Stimulated activated CD8-positive, alpha-beta memory T cell treated with anti-CD3 and anti-CD28 coated beads, Interleukin-2, amount 100 ng/mL, for 48 hours (primary cell): ENCODE data around the gene OGFRL1.
"Not testable (repeated sequence)": the region's sequence is repeated elsewhere in the genome, so short reads cannot be mapped to it uniquely, and the experiment has no call there.

ENCODE experiments used
- DNase-seq, 2 donors: peaks; one replicate each; pipeline ENCODE4 v3.0.0-alpha.2; 2020; ENCODE audit warnings: low read depth in 2 of 2

The OGFRL1 gene

DNA sequence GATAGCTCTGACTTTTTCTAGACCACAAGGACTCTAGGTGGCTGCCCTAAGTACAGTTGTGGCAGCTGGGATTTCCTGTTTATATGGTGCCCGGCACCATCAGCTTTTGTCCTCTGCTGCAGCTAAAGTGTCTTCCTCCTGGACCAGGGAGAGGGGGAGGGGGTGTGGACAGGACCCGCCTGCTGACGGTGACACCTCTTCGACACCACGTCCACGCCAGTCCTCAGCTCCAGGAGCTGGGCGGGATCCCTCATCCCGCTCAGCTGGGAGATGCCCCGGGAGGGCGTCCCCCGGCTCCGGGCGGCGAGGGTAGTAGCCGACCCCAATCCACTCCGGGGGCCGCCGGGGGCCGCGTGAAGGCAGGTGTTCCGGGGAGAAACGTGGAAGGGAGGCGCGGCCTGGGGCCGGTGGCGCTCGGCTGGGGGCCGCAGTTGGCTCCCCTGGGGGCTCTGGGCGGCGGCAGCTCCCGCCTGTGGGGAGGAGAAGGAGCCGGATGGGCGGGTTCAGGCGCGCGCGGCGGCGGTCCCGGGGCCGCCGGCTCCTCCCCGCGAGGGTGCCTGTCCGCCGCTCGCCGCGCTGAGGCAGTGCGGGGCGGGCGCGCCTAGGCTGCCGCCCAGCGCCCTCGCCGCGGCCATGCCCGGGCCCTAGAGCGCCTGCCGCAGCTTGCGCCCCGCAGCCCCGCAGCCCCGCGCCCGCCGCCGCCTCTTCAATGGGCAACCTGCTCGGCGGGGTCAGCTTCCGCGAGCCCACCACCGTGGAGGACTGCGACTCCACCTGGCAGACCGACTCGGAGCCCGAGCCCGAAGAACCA lies at the start of gene OGFRL1:
OGFRL1 (plus strand) TSS at position 584 of the 811 bp plus-strand sequence; CDS start at position 710, 126 bp downstream.
- peak; percentile 42 to 53 for DNase-seq

DNA sequence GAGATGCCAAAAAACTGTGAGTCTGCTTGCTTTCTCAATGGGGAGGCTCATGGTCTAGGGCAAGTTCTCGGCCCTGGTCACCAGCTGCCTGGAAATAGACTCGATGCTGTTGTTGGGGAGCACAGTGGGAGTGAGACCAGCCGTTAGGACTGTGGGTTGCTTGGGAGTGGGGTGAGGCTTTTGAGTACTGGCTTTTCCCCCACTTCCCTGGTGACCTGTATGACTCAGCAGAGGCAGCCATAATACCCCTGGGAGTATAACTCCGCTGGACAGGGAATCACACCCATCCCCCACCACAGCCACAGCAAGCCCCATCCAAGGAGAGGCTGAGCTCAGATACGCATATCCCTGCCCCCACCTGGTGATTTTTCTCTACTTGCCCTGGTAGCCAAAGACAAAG lies 48.9 kb upstream of the OGFRL1 start:
- DNase-seq, result no peak

DNA sequence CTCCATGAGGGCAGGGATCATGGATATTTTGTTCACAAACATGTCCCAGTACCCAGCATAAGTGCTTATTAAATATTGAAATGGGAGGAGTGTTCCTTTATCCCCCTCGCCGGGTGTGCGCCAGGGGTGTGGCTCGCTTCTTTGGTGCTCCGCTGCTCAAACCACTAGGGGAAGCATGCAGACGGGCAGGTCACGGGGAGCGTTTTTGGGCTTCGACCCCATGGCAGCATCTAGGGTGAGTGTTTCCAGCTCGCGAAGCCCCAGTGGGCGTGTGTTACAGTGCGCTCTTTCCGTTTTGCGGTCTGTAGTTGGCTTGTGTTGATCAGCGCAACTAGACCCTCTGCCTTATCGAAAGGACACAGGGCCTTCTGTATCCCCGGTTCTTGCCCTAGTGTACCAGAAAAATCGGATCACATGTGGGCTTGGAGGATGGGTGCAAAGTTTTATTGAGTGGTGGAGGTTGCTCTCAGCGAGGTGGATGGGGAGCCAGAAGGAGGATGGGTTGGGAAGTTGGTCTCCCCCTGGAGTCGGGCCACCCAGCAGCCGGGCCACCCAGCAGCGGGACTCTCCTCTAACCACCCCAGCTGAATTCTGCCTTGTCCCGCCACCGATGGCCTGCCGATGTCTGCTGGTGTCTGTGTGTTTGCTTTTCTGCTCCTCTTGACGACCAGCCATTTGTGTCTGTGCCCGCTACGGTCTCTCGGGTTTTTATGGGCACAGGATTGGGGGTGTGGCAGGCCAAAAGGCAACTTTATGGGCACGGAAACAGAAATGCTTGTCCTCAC lies 43.2 kb upstream of the OGFRL1 start:
- DNase-seq, result no peak

DNA sequence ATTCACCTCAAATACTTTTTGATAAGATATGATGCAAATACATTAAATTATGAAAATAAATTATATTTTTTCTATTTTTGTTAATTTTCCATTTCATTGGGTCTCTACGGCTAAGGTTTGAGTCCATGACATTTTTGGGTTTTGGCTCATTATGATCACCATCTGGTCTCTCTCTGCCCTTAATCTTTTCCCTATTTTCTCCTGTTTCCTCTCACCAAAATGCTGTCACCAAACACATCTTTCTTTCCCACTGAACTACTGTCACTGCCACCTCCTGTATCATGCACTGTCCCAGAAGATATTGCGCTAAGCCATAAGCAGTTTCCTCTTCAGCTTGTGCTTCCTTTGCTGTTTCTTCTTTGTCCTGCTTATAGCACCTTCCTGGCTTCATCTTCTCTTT lies 42.0 kb upstream of the OGFRL1 start:
- no peak for DNase-seq

DNA sequence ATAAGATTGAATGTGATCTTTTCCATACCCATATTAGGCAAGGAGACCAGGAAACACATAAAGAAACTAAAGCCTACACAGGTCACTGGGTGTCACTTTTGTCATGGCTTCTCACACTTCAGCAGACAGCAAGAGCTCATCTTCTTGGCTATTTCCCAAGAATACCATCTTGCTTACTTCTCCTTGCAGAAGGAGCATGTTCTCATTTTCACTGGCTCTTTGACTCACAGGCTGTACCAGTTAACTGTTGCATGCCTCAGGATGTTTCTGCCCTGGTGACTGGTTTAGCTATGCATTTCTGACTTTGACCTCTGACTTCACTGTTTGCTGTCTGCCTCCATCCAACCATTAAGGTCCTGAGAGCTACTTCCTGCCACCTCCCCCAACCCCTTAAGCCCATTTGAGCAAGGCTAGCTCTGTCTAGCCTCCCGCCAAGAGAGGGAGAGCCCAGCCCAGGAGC lies 40.3 kb upstream of the OGFRL1 start:
- DNase-seq, result no peak

DNA sequence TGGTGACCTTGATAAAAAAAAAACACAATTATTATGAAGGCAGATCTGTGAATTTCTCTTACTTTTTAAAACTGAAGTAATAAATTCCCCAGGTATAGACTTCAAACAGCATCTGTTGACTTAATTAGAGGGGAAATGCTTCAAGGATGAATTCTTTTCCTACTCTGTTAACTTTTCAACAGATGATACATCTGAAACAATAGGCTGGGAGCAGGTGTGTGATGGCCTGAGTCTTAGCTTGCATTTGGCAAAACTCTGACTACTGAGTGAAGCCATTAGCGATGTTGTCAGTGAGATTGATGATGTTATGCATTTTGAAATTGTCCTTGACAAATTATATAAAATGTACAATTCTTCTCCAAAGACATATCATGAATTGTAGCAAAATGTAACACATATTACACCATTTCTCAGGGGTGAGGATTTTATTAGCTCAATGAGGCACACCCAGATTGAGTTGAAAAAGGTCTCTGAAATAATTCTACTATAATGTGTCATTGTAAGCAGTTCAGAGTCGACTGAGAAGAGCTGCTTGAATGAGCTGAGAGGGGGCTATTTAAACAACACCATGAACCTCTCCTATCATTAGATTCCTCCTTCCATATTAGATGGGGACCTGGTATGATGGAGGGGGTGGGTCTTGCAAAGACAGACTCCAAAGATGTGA lies 39.6 kb upstream of the OGFRL1 start:
- DNase-seq, result no peak

DNA sequence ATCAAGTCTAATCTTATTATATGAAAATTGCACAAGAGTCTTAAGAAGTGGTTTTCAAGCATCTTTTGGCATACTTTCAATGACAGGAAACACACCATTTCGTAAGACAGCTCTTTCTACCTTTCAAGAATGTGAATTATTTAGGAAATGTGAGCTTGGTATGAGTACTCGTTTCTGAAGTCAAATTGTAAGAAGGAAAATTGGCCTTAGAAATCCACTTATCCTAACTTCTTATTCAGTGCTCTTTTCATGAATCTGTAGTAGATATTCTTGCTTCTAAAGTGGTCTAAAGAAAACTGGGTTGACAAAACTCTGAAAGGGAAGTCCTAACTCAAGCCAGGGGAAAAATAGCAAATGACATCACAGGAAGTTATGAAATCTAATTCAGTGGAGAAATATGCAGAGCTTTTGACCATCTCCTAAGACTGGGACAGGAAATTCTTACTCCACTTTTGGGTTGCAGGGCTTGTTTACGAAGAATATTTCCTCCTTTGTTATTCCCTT lies 38.5 kb upstream of the OGFRL1 start:
- DNase-seq, result no peak

DNA sequence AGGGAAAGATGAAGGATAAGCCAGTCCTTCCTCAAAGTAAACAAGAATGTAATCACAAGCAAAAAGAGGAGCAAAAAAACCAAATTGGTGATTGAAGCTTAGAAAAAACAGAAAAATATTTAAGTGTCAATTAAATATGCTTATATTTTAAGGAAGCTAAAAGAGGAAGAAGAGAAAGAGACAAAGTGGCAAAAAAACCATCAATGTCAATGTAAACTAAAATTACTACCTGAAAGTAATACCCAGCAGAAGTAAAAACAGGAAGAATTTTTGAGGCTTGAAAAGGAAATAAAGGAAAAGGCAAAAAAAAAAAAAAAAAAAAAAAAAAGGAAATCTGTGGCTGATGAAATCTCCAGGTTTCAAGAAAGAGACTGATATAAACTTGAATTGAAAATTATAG lies 36.2 kb upstream of the OGFRL1 start:
- DNase-seq, result no peak

DNA sequence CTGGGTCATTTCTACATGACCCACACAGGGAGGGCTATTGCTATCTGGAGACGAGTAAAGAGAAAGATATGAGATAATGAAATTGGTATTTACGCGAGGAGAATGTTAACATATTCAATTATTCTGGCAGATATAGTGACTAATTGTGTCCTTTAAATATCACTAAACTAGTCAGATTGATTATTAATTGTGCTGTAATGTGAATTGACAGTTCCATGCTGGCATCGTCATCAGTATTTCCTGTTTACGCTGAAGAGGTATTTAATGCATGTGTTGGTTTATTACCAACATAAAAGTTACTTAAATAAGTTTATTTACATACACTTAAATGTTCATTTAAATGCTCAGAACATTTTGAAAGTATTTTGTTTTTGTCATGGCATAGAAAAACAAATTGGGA lies 35.7 kb upstream of the OGFRL1 start:
- DNase-seq, result no peak

DNA sequence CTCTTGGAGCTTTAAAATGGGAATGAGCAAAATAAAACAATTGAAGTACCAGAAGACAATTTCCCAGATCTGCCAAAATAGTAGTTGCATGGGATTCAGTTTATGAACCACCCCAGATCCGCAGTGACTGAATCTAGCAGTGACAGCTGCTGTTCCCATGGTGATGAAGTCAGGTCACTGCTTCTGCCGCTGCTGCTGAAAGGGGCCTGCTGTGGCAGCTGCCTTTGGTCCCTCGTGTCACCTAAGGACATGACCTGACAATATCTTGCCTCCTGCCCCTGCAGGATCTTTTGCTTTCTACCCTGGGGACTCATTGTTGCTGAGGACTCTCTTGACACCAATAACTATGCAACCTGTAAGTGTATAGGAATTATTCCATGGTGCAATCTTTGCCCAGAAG lies 34.3 kb upstream of the OGFRL1 start:
- DNase-seq, result no peak

DNA sequence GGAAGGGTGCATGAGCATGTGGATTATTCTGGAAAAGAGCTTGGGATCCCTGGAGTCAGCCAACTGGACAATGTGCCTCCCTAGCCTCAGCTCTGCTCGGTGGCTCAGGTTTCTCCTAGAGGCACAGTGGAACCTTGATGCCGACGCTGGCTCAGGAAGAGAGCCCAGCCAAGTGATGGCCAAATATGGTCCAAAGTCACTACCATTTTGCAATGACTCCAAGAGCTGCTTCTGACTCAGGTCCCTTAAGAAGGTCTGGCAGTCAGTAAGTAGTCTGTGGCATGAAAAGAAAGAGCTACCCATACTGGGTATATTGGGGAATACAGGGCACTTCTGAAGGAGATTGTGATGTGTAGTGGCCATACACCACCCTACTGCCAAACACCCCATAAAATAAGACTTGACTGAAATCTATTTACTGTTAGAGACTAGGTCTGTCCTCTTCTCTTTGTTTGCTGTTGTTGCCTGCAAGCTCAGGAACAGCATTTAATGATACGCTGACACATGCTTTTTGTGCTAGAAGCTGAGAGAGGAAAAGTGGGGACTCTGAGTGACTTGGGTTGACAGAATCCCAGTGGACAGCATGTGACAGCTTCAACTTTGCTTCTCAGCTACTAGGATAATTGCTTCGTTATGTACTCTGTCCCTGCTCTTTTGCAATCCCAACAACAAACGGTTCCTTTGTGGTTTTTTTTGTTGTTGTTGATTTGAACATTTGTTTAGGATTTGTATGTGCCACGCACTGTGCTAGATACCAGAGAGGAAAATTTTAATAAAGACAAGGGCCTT lies 30.3 kb upstream of the OGFRL1 start:
- no peak for DNase-seq

DNA sequence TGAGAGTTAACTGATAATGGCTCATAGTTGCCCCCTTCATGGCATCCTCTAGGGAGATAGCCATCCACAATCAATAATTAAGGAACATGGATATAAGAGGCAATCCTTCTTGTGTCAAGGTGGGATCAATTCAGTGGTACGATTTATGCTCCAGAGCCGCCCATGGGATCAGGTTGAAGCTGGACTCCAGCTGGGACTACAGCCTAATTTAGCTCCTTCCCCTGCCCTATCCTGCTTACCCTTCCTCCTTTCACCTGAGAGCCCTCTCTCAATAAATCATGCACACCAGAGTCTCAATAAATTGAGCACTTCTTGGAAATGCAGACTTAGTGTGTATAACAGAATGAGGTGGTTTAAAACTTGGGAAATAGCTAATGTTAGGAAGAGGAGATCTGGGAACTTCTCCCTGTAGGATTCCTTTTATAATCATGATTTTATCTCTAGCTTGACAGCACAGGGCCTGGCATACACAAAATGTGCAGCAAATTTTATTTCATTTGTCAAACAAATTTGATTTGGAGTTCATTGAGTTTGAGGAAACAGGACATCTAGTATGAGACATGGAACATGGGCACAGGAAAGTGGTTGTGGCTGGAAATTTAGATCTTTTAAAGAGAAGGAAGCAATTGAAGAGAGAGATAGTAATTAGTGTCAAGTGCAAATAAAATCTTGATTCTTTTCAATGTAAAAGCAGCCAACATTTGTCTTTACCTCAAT lies 28.6 kb upstream of the OGFRL1 start:
- no peak for DNase-seq

DNA sequence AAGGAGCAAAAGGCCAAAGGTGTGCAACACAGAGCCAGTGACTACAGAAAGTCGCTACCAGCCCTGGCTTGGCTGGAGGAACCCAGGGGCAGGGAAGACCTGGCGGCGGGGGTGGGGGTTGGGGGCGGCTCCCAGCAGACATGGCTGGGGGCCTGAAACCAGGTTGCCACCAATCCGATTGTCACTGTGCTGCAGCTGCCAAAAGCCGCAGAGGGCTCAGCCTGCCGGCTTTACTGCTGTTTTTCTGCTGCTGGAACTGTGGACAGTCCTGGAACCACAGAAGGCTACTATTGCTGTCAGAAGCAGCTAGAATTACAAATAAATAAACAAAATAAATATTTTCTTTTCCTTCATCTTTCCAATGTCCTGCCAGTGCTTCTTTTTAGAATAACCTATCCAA lies 25.7 kb upstream of the OGFRL1 start:
- DNase-seq, result no peak

DNA sequence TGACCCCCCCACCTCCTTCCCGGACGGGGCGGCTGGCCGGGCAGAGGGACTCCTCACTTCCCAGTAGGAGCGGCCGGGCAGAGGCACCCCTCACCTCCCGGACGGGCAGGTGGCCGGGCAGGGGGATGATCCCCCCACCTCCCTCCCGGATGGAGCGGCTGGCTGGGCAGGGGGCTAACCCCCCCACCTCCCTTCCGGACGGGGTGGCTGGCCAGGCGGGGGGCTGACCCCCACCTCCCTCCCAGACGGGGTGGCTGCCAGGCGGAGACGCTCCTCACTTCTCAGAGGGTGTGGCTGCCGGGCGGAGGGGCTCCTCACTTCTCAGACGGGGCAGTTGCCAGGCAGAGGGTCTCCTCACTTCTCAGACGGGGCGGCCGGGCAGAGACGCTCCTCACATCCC lies 22.2 kb upstream of the OGFRL1 start:
- DNase-seq, result not testable (repeated sequence)

DNA sequence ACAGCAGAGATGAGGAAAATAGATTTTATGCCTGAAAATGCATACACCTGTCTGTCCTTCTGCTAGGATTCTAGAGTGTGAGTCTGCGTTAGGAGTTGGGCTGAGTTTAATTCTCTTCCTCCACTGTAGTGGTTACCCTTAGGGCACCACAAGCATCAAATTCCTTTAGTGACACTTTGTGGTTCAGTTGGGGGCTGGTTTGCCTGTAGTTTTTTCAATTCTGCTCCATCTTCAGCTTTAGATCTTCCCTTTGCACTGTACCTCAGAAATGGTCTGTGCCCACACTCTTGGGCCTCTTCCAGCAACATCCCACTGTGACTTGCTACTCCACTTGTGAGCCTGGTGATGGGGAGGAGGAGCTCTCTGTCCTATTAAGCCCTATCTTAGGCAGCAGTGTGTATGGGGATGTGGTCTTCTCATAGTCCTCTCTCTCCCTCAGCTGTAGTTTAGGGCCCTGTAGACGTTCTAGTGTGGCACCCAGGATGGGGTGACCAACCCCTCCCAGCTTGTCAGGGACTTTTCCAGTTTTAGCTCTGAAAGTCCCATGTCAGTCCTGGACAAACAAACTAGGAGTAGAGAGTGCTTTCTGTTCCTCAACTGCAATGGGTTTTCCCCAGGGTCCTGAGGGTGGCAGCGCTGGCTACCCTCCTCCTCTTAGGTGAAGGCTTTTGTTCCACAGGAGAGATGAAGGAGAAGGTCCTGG lies 19.7 kb upstream of the OGFRL1 start:
- DNase-seq, result no peak

DNA sequence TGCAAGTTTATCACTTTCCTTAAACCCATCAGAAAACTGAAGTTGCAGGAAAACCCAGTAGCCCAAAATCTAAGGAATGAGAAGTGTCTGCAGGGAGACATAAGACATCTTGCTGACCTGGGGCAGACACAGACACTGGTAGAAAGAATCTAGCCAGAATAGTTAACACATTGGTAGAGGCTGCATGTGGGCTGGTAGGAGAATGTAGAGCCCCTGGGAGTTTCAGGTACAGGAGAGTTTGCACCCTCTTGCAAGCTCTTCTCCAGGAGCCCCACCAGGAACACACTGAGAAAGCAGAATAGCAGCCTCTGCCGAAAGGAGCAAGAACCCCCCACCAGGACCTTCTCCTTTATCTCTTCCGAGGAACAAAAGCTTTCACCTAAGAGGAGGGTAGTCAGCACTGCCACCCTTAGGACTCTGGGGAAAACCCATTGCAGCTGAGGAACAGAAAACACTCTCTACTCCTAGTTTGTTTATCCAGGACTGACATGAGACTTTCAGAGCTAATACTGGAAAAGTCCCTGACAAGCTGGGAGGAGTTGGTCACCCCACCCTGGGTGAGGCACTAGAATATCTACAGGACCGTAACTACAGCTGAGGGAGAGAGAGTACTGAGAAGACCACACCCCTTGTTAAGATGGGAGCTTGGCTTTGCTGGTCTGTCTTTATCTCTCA lies 10.5 kb upstream of the OGFRL1 start:
- no peak for DNase-seq

DNA sequence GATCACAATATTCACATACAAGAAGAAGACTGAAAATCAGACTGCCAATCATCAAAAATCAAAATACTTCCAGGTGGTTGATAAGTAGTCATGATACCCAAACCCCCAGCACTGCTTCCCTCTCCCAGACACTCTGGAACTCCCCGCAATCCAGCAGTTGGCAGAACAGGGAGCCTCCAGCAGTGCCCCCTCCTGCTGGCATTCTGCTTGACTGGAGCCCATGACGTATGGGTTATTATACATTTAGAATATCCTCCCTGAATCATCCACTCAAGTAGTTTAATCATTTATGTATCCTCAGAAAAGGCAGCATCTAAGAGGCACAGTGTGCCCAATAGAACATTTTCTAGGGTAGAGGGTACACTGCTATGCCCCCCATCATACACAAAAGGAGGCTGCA lies 9.3 kb upstream of the OGFRL1 start:
- DNase-seq, result no peak

DNA sequence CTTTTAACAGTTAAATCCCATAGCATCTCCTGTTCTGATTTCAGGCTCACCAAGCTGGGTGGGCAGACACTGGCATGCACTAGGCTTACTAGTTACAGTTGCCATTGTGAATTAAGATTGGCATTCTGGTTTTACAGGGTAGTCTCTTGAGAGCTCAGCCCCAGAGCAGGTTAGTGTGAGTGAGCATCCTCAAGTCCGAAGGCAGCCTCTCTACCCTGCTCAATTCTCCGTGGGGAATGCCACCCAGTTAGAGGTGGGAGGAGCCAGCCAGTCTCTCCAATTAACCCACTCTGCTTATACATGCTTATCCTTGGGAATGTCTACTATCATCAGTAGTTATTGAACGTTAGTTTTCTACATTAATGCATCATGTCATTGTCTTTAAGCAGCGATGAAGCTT lies 8.9 kb upstream of the OGFRL1 start:
- no peak for DNase-seq

DNA sequence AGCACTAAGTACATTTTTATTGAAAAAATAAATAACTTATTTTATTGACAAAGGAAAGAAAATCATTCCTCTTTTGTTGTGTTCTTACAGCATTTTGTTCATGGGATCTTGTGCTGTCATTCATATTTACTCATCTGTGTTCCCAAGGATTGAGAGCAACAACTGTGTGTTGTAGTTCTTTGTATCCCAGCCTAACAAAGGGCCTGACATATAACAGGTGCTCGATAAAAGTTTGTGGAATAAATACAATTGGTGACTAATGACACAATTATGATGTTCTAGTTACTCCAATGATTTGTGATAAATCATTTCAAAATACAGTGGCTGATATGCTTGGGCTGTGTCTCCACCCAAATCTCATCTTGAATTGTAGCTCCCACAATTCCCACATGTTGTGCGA lies 7.9 kb upstream of the OGFRL1 start:
- no peak for DNase-seq

DNA sequence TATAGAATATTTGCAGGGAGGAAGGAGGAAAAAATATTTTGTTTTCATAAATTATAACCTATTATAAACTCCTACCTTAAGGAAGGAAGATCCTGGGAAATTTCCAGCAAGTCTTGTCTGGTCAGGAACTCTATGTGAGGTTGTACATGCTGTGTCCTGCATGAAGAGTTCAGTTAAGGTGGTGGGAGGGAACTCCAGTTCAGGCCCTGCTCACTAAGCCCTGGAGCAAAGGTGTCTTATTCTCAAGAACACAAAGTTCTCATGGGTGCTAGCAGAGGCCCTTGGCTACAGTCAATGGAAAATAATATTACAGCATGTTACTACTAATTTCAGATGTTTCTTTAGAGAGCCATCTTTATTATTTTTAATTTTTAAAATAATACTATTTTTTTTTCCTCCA lies 3.8 kb upstream of the OGFRL1 start:
- DNase-seq, result no peak
